AG10803 (cell line): ENCODE data around the gene CYTH3.

ENCODE experiments used
- DNase-seq: peaks from one replicate; pipeline ENCODE4 v3.0.0; 2010; ENCODE audit warnings: low read depth
- H3K4me3 ChIP-seq: 2 replicates; pipeline ENCODE4 v1.5.1; 2011; ENCODE audit warnings: mild to moderate bottlenecking, low read length, control low read depth
- TF ChIP-seq, protein P1 (sequence below): conservative IDR thresholded peaks from 2 replicates; pipeline ENCODE4 v1.5.1; 2011; ENCODE audit warnings: mild to moderate bottlenecking, low read length, control low read depth, inconsistent platforms

CYTH3 gene

DNA sequence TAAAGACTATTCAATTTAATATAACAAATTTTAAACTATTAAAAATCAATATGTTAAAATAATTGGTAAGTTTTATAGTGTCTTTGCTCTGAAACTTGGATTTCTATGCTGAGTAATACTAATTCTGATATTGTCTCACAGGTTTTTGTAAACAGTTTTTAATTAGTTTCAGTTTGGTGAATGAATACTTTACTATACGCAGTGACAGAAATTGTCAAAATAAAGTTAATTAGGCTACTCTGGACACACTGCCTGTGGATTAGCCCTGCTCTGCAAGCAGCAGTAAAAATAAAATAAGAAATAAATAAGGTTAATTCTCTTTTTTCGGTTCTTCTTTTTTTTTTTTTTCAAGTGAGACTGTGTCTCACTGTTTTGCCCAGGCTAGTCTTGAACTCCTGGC lies 135.9 kb downstream of the CYTH3 start:
- no peak overlapping the region for H3K4me3 ChIP-seq
- DNase-seq: no peak
- TF ChIP-seq, protein P1, sequence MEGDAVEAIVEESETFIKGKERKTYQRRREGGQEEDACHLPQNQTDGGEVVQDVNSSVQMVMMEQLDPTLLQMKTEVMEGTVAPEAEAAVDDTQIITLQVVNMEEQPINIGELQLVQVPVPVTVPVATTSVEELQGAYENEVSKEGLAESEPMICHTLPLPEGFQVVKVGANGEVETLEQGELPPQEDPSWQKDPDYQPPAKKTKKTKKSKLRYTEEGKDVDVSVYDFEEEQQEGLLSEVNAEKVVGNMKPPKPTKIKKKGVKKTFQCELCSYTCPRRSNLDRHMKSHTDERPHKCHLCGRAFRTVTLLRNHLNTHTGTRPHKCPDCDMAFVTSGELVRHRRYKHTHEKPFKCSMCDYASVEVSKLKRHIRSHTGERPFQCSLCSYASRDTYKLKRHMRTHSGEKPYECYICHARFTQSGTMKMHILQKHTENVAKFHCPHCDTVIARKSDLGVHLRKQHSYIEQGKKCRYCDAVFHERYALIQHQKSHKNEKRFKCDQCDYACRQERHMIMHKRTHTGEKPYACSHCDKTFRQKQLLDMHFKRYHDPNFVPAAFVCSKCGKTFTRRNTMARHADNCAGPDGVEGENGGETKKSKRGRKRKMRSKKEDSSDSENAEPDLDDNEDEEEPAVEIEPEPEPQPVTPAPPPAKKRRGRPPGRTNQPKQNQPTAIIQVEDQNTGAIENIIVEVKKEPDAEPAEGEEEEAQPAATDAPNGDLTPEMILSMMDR: no peak

DNA sequence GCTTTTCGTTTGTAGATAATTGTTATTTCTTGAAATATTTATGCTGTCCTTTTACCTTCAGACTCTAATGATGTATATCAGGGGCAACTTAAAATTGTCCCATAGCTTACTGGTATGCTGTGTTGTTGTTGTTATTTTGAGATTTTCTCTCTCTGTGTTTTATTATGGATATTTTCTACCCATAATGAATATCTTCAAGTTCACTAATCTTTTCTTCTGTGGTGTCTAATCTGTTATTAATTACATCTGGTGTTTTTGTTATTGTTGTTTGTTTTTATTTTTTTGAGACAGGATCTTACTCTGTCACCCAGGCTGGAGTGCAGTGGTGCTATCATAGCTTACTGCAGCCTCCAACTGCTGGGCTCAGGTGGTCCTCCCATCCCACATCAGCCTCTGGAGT lies 139.2 kb downstream of the CYTH3 start:
- H3K4me3 ChIP-seq: no peak overlapping the region
- DNase-seq: no peak
- TF ChIP-seq, protein P1: no peak

DNA sequence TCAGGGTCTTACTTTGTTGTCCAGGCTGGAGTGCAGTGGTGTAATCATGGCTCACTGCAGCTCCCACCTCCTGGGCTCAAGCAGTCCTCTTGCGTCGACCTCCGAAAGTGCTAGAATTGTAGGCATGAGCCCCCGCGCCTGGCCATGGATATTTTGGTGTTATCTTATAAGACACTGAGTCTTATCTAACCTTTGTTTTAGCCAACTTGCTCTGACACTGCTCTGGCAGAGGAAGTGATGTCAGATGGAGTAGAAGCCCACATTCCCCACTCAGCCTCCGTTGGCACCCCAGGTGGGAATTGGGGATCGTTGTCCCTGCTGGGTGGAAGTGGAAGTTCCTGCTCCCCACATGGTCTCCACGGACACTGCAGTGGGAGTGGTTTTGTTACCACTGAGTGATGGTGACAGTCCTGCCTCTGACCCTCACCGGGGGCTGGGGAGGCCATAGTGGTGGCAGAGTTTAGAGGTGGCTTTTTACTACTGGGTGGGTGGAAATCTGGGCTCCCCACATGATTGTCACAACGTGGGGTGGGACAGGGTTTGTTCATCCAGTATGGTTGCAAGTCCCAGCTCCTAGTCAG lies 142.3 kb downstream of the CYTH3 start:
- TF ChIP-seq, protein P1: no peak
- no peak overlapping the region for H3K4me3 ChIP-seq
- no peak for DNase-seq

DNA sequence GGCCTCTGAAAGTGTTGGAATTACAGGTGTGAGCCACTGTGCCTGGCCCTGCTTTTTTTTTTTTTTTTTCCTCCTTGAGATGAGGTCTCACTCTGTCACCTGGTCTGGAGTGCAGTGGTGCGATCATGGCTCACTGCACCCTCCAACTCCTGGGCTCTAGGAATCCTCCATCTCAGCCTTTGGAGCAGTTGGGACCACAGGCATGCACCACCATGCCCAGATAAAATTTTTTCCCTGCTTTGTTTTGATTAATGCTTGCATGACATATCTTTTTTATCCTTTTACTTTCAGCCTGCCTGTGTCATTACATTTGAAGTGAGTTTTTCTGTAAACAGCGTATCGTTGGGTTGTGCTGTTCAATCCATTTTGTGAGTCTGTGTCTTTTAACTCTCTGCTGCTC lies 144.2 kb downstream of the CYTH3 start:
- no peak for DNase-seq
- TF ChIP-seq, protein P1: no peak

DNA sequence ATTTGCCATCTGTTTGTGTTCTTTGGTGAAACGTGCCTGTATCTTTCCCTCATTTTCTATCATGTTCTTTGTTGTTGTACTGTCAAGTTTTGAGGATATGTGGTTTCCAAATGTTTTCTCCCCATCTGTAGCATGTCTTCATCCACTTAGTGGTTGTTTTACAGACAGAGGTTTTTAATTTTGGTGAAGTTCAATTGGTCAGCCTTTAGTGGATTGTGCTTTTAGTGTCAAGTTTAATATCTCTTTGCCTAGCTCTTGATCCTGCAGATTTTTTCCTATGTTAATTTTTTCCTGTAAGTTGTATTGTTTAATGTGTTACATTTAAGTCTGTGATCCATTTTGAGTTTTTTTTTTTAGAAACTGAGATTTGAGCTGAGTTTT lies 145.3 kb downstream of the CYTH3 start:
- no peak for DNase-seq
- no peak overlapping the region for H3K4me3 ChIP-seq
- TF ChIP-seq, protein P1: no peak

More for the DNA sequence above, 144.2 kb downstream of the CYTH3 start:
- no peak overlapping the region for H3K4me3 ChIP-seq

DNA sequence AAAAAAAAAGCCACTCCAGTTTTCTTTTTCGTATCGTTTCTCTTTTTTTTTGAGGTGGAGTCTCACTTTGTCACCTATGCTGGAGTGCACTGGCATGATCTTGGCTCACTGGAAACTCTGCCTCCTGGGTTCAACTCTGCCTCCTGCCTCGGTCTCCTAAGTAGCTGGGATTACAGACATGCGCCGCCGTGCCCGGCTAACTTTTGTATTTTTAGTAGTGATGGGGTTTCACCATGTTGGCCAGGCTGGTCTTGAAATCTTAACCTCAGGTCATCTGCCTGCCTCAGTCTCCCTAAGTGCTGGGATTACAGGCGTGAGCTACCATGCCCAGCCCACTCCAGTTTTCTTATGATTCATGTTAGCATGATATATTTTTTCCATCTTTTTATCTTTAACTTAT lies 148.6 kb downstream of the CYTH3 start:
- no peak for DNase-seq
- no peak overlapping the region for H3K4me3 ChIP-seq
- TF ChIP-seq, protein P1: no peak

DNA sequence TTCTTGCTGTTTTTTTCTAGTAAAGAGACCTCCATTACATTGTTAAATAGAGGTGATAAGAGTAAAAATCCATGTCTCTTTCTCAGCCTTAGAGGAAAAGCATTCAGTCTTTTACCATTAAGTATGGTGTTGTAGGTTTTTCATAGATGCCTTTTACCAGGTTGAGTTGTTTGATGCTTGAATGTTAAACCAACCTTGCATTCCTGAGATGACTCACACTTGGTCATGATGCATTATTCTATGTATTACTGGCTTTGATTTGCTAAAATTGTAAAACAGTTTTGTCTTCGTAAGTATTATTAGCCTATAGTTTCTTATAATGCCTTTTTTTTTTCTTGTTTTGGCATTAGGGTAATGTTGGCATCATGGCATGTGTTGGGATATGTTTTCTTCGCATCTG lies 151.3 kb downstream of the CYTH3 start:
- TF ChIP-seq, protein P1: no peak
- no peak for DNase-seq
- no peak overlapping the region for H3K4me3 ChIP-seq
